GM23338 (cell line): ENCODE results near the gene MAPK7. TPM values are rescaled to one million over a fixed set of nuclear protein-coding genes. Genes with fewer than 3 reads are reported as not detected.
A peak's percentile ranks its signal among the peaks of the same experiment; 100 is the strongest.

Source experiments
- ATAC-seq: fragments of 200-7000 bp; cut with Tn5 transposase; 3 replicates; pipeline ENCODE4 v1.9.1; 2020
- DNase-seq: peaks from one replicate; pipeline ENCODE4 v3.0.0-alpha.2; 2015; ENCODE audit warnings: low spot score
- H2AFZ ChIP-seq: fragments of 200-600 bp; sonication (generic); 2 replicates; pipeline ENCODE4 v1.8.0; 2016; ENCODE audit warnings: antibody characterized with exemption, mild to moderate bottlenecking, moderate library complexity
- H3F3A ChIP-seq: fragments of 200-600 bp; sonication (generic); replicated peaks from 2 replicates; pipeline ENCODE4 v1.8.0; 2017; ENCODE audit warnings: antibody characterized with exemption, mixed run types, low read depth
- H3K27ac ChIP-seq: fragments of 200-600 bp; sonication (generic); 2 replicates; pipeline ENCODE4 v1.6.1; 2016; ENCODE audit warnings: low read depth
- H3K27me3 ChIP-seq: fragments of 200-600 bp; sonication (generic); 2 replicates; pipeline ENCODE4 v1.8.0; 2016; ENCODE audit warnings: mild to moderate bottlenecking, mixed run types, moderate library complexity; ENCODE audit not compliant: insufficient read depth
- H3K36me3 ChIP-seq: fragments of 200-600 bp; sonication (generic); 2 replicates; pipeline ENCODE4 v1.8.0; 2016; ENCODE audit warnings: mild to moderate bottlenecking; ENCODE audit not compliant: insufficient read depth
- H3K4me1 ChIP-seq: fragments of 200-600 bp; sonication (generic); 2 replicates; pipeline ENCODE4 v1.8.0; 2016; ENCODE audit warnings: mild to moderate bottlenecking, moderate library complexity; ENCODE audit not compliant: insufficient read depth
- H3K4me2 ChIP-seq: fragments of 200-600 bp; sonication (generic); 2 replicates; pipeline ENCODE4 v1.7.1; 2017; ENCODE audit warnings: mixed run types
- H3K4me3 ChIP-seq: fragments of 200-600 bp; sonication (generic); 2 replicates; pipeline ENCODE4 v1.6.1; 2016; ENCODE audit warnings: mixed run types
- H3K79me2 ChIP-seq: fragments of 200-600 bp; sonication (generic); replicated peaks from 2 replicates; pipeline ENCODE4 v1.8.0; 2017; ENCODE audit warnings: mild to moderate bottlenecking; ENCODE audit not compliant: insufficient read depth
- H3K9me2 ChIP-seq: fragments of 200-600 bp; sonication (generic); 2 replicates; pipeline ENCODE4 v1.8.0; 2017; ENCODE audit not compliant: insufficient read depth
- H4K20me1 ChIP-seq: fragments of 200-600 bp; sonication (generic); replicated peaks from 2 replicates; pipeline ENCODE4 v1.8.0; 2017; ENCODE audit warnings: mild to moderate bottlenecking; ENCODE audit not compliant: insufficient read depth
- H3K27ac Mint-ChIP-seq: 2 replicates; pipeline ENCODE4 v1.8.0; 2020; ENCODE audit warnings: inconsistent platforms, mild to moderate bottlenecking, moderate library complexity, mixed read lengths
- H3K27me3 Mint-ChIP-seq: 3 replicates; pipeline ENCODE4 v1.8.0; 2022; ENCODE audit warnings: low read depth, mild to moderate bottlenecking, moderate library complexity, mixed read lengths, inconsistent platforms; ENCODE audit not compliant: insufficient read depth, poor library complexity
- H3K36me3 Mint-ChIP-seq: 3 replicates; pipeline ENCODE4 v1.8.0; 2021; ENCODE audit warnings: low read depth, mild to moderate bottlenecking, inconsistent platforms, moderate library complexity, mixed read lengths
- H3K4me1 Mint-ChIP-seq: 3 replicates; pipeline ENCODE4 v1.8.0; 2020; ENCODE audit warnings: mild to moderate bottlenecking, inconsistent platforms, mixed read lengths
- H3K4me3 Mint-ChIP-seq: 3 replicates; pipeline ENCODE4 v1.8.0; 2021; ENCODE audit warnings: moderate library complexity, mild to moderate bottlenecking, inconsistent platforms, mixed read lengths
- H3K9me3 Mint-ChIP-seq: 3 replicates; pipeline ENCODE4 v1.8.0; 2020; ENCODE audit warnings: moderate library complexity, mild to moderate bottlenecking, inconsistent platforms, mixed read lengths
- NANOG ChIP-seq: IDR thresholded peaks from 2 replicates; pipeline ENCODE4 v1.6.1; 2016; ENCODE audit warnings: antibody characterized with exemption, borderline replicate concordance
- STAT1 ChIP-seq: IDR thresholded peaks from one replicate; pipeline ENCODE4 v1.6.1; 2016; ENCODE audit warnings: antibody characterized with exemption; ENCODE audit not compliant: unreplicated experiment
- ZNF114 ChIP-seq: fragments of 250-450 bp; sonication (Bioruptor Pico); IDR thresholded peaks from 2 replicates; pipeline ENCODE4 v1.5.0; 2020; ENCODE audit warnings: mild to moderate bottlenecking, moderate library complexity
- ZNF462 ChIP-seq: fragments of 250-450 bp; sonication (Bioruptor Pico); IDR thresholded peaks from 2 replicates; pipeline ENCODE4 v1.5.0; 2020; ENCODE audit warnings: mild to moderate bottlenecking, moderate library complexity
- polyA plus RNA-seq: library from polyadenylated mRNA; unstranded; fragments of >200 nt; fragmentation: Nextera tagmentation; extraction: Ambion mirVana; gene quantifications from 2 replicates; pipeline ENCODE4 v1.2.1, GENCODE V29; 2016
- total RNA-seq: library from RNA; depleted of rRNA; stranded (reverse); fragments of >200 nt; shearing (Covaris generic); gene quantifications from 2 replicates; pipeline ENCODE4 v1.2.3, GENCODE V29; 2014
- TF ChIP-seq, protein P1 (sequence below), 2 experiments: fragments of 200-600 bp in 1 of 2; sonication (generic) in 1 of 2; conservative IDR thresholded peaks; 2 replicates each; pipeline versions ENCODE4 v1.5.1 to v1.6.1; 2016 to 2017; ENCODE audit warnings: antibody characterized with exemption in 2 of 2, low read depth in 2 of 2, mild to moderate bottlenecking in 2 of 2, moderate library complexity in 1 of 2
- TF ChIP-seq, protein P2 (sequence below): IDR thresholded peaks from one replicate; pipeline ENCODE4 v1.6.1; 2018; ENCODE audit warnings: antibody characterized with exemption; ENCODE audit not compliant: unreplicated experiment

The MAPK7 gene
- total and polyA plus RNA-seq, 2 experiments from 2014 or later: 15.5 to 53.1 TPM

- no peak for TF ChIP-seq ZNF462 (CRISPR knock-in tag)
- no peak for TF ChIP-seq NANOG
- no peak for TF ChIP-seq STAT1
- TF ChIP-seq ZNF114: no peak
- TF ChIP-seq, protein P1, sequence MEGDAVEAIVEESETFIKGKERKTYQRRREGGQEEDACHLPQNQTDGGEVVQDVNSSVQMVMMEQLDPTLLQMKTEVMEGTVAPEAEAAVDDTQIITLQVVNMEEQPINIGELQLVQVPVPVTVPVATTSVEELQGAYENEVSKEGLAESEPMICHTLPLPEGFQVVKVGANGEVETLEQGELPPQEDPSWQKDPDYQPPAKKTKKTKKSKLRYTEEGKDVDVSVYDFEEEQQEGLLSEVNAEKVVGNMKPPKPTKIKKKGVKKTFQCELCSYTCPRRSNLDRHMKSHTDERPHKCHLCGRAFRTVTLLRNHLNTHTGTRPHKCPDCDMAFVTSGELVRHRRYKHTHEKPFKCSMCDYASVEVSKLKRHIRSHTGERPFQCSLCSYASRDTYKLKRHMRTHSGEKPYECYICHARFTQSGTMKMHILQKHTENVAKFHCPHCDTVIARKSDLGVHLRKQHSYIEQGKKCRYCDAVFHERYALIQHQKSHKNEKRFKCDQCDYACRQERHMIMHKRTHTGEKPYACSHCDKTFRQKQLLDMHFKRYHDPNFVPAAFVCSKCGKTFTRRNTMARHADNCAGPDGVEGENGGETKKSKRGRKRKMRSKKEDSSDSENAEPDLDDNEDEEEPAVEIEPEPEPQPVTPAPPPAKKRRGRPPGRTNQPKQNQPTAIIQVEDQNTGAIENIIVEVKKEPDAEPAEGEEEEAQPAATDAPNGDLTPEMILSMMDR (conservative IDR thresholded peaks at IDR 0.05; ENCODE audit: low read depth in 2 of 2): no peak
These were observed 43.6 kb downstream of the MAPK7 start (continued) for GRCh38 chr17:19421926-19422325.

DNA sequence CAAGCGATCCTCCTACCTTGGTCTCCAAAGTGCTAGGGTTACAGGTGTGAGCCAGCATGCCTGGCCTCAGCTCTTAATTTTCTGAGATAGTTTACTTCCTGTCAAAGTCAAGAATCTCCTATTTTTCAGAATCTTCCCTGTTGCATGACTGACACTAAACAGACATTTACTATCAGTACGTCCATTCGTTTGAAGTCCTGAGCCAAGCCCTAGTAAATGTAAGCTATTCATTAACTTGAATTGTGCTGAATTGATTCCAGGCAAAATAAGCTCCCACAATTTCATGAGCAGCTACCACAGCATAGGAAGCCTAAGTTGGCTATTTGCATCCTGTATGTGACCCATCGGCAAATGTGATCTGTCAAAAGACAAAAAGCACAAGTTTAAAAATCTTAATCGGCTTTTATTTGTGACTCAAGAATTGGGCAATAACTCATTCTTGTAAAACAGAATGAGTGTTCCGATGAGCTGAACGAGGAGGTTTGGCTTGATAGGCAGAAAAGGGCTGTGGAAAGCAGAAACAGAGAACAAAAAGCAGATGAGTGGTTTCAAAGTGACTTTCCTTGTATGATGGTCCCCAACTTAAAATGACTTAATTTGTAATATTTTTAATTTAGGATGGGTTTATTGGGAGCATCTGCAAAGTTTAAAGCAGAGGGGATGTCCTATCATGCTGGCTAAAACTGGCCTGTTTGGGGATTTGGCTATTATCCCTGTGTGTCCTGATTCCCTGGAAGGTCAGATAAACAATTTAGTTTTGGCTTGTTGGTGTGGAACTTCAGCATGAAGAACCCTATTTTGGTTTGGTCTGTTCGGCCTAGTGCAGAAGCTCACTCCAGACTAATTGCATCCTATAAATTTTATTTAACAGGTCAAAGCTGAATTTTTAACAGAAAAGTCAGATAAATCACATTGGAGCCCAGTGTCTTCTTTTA, 46.9 kb downstream of the MAPK7 start:
- no peak for DNase-seq
- H3K4me2 ChIP-seq: no peak overlapping the region
- H3K36me3 ChIP-seq: no peaks in the 10 kb centered on the region
- H4K20me1 ChIP-seq: no peaks in the 10 kb centered on the region
- no peaks in the 10 kb centered on the region for H3K79me2 ChIP-seq
- peaks cover 16% of the 10 kb centered on the region for H3K4me1 ChIP-seq
- no peak overlapping the region for H3K27ac Mint-ChIP-seq
- H3K4me3 ChIP-seq: no peak overlapping the region
- no peaks in the 10 kb centered on the region for H3K27me3 ChIP-seq
- H3F3A ChIP-seq: 0 out of 2 replicates have a peak, but pooled peaks cover 2% of the 10 kb centered on the region
- no peaks in the 10 kb centered on the region for H3K36me3 Mint-ChIP-seq
- H3K9me2 ChIP-seq: no peaks in the 10 kb centered on the region
- ATAC-seq: no peak
- no peaks in the 10 kb centered on the region; the same call in 2 of the 3 replicates for H3K9me3 Mint-ChIP-seq
- H3K27me3 Mint-ChIP-seq: peaks cover 4% of the 10 kb centered on the region
- H2AFZ ChIP-seq: 0 out of 2 replicates have a peak overlapping the region, but pooled peaks have one; percentile 6
- H3K4me3 Mint-ChIP-seq: no peak overlapping the region
- peaks cover 15% of the 10 kb centered on the region for H3K4me1 Mint-ChIP-seq
- H3K27ac ChIP-seq: no peak overlapping the region
- TF ChIP-seq, protein P2, sequence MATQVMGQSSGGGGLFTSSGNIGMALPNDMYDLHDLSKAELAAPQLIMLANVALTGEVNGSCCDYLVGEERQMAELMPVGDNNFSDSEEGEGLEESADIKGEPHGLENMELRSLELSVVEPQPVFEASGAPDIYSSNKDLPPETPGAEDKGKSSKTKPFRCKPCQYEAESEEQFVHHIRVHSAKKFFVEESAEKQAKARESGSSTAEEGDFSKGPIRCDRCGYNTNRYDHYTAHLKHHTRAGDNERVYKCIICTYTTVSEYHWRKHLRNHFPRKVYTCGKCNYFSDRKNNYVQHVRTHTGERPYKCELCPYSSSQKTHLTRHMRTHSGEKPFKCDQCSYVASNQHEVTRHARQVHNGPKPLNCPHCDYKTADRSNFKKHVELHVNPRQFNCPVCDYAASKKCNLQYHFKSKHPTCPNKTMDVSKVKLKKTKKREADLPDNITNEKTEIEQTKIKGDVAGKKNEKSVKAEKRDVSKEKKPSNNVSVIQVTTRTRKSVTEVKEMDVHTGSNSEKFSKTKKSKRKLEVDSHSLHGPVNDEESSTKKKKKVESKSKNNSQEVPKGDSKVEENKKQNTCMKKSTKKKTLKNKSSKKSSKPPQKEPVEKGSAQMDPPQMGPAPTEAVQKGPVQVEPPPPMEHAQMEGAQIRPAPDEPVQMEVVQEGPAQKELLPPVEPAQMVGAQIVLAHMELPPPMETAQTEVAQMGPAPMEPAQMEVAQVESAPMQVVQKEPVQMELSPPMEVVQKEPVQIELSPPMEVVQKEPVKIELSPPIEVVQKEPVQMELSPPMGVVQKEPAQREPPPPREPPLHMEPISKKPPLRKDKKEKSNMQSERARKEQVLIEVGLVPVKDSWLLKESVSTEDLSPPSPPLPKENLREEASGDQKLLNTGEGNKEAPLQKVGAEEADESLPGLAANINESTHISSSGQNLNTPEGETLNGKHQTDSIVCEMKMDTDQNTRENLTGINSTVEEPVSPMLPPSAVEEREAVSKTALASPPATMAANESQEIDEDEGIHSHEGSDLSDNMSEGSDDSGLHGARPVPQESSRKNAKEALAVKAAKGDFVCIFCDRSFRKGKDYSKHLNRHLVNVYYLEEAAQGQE: no peak
- TF ChIP-seq ZNF114: no peak
- TF ChIP-seq, protein P1 (conservative IDR thresholded peaks at IDR 0.05; ENCODE audit: low read depth in 2 of 2): no peak
